Hepatocyte (in vitro differentiated cells): Measurements from ENCODE around the gene SENP1. TPM values are rescaled to one million over a fixed set of nuclear protein-coding genes. Genes with fewer than 3 reads are reported as not detected.

Source experiments
- DNase-seq: peaks from one replicate; pipeline ENCODE4 v3.0.0-alpha.2; 2016; ENCODE audit warnings: low spot score
- H2AFZ ChIP-seq: fragments of 200-600 bp; sonication (generic); 2 replicates; pipeline ENCODE4 v1.6.0; 2016; ENCODE audit warnings: antibody characterized with exemption, mild to moderate bottlenecking
- H3K27ac ChIP-seq: fragments of 200-600 bp; sonication (generic); 2 replicates; pipeline ENCODE4 v1.5.1; 2016; ENCODE audit warnings: mild to moderate bottlenecking
- H3K27me3 ChIP-seq: fragments of 200-600 bp; sonication (generic); 2 replicates; pipeline ENCODE4 v1.6.1; 2016
- H3K36me3 ChIP-seq: fragments of 200-600 bp; sonication (generic); replicated peaks from 2 replicates; pipeline ENCODE4 v1.5.1; 2016; ENCODE audit warnings: low read depth; ENCODE audit not compliant: insufficient read depth
- H3K4me1 ChIP-seq: fragments of 200-600 bp; sonication (generic); 2 replicates; pipeline ENCODE4 v1.5.1; 2016; ENCODE audit warnings: mild to moderate bottlenecking, moderate library complexity; ENCODE audit not compliant: insufficient read depth
- H3K4me2 ChIP-seq: fragments of 200-600 bp; sonication (generic); 2 replicates; pipeline ENCODE4 v1.6.0; 2016
- H3K4me3 ChIP-seq: fragments of 200-600 bp; sonication (generic); 2 replicates; pipeline ENCODE4 v1.5.1; 2016; ENCODE audit warnings: mild to moderate bottlenecking
- H3K79me2 ChIP-seq: fragments of 200-600 bp; sonication (generic); 2 replicates; pipeline ENCODE4 v1.6.0; 2017; ENCODE audit warnings: mild to moderate bottlenecking
- H3K9me2 ChIP-seq: fragments of 200-600 bp; sonication (generic); replicated peaks from 2 replicates; pipeline ENCODE4 v1.6.0; 2017; ENCODE audit warnings: mild to moderate bottlenecking; ENCODE audit not compliant: insufficient read depth
- H3K9me3 ChIP-seq: fragments of 200-600 bp; sonication (generic); 2 replicates; pipeline ENCODE4 v1.5.1; 2016; ENCODE audit warnings: low read depth, mild to moderate bottlenecking
- H4K20me1 ChIP-seq: fragments of 200-600 bp; sonication (generic); 2 replicates; pipeline ENCODE4 v1.6.0; 2016; ENCODE audit warnings: mild to moderate bottlenecking; ENCODE audit not compliant: insufficient read depth, poor library complexity, severe bottlenecking
- EZH2 ChIP-seq: fragments of 200-600 bp; sonication (generic); IDR thresholded peaks from 2 replicates; pipeline ENCODE4 v1.6.1; 2016; ENCODE audit warnings: antibody characterized with exemption, mild to moderate bottlenecking, borderline replicate concordance
- EZH2phosphoT487 ChIP-seq: fragments of 200-600 bp; sonication (generic); IDR thresholded peaks from one replicate; pipeline ENCODE4 v1.6.1; 2018; ENCODE audit warnings: antibody characterized with exemption, mild to moderate bottlenecking, low read depth, moderate library complexity; ENCODE audit not compliant: unreplicated experiment, severe bottlenecking
- WGBS: methylation state at CpG from one replicate; pipeline ENCODE4 v1.1.6; 2016; ENCODE audit warnings: low lambda C conversion rate; ENCODE audit errors: missing lambda C conversion rate; 5-methylcytosine and 5-hydroxymethylcytosine counted together
- polyA plus RNA-seq: library from polyadenylated mRNA; unstranded; fragments of >200 nt; fragmentation: Nextera tagmentation; extraction: Ambion mirVana; gene quantifications from 2 replicates; pipeline ENCODE4 v1.2.1, GENCODE V29; 2016
- total RNA-seq: library from RNA; depleted of rRNA; stranded (reverse); fragments of >200 nt; gene quantifications from 2 replicates; pipeline ENCODE4 v1.2.3, GENCODE V29; 2014
- TF ChIP-seq, protein P1 (sequence below): fragments of 200-600 bp; sonication (generic); IDR thresholded peaks from 2 replicates; pipeline ENCODE4 v1.5.1; 2016; ENCODE audit warnings: antibody characterized with exemption, mild to moderate bottlenecking; ENCODE audit not compliant: poor library complexity

SENP1 gene
- total and polyA plus RNA-seq, 2 experiments from 2014 or later = 3.9 to 16.9 TPM

DNA sequence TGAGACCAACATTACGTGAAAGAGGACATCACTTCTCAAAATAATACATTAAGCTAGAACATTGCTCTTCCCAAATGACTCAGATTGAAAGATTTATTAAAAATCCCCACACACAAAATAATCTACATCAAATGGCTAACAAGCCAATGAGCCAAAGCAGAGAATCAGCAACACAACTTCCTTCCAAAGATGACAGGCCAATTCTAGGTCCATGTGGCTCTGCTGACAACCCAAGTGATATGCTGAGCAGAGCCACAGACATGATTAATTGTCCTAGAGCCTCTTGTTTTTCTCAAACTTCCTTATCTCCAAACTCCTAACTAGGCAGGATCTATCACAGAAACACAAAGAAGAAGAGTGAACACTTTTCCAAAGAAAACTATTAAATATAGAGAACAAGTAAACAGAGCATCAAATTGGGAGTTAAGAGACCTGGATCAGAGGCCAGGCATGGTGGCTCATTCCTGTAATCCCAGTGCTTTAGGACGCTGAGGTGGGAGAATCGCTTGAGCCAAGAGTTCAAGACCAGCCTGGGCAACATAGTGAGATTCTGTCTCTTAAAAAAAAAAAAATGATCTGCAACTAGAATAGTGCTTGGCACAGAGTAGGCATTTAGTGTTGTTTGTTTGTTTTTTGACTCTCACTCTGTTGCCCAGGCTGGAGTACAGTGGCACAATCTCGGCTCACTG, 38.5 kb downstream of the SENP1 start:
- H3K79me2 ChIP-seq = no peaks in the 10 kb centered on the region
- H3K27ac ChIP-seq = no peak overlapping the region
- no peaks in the 10 kb centered on the region for H3K36me3 ChIP-seq
- WGBS = 87% methylated on average over 4 of the region's 4 CpGs
- no peak overlapping the region for H3K4me2 ChIP-seq
- no peak overlapping the region for H2AFZ ChIP-seq
- no peaks in the 10 kb centered on the region for H3K27me3 ChIP-seq
- TF ChIP-seq, protein P1, sequence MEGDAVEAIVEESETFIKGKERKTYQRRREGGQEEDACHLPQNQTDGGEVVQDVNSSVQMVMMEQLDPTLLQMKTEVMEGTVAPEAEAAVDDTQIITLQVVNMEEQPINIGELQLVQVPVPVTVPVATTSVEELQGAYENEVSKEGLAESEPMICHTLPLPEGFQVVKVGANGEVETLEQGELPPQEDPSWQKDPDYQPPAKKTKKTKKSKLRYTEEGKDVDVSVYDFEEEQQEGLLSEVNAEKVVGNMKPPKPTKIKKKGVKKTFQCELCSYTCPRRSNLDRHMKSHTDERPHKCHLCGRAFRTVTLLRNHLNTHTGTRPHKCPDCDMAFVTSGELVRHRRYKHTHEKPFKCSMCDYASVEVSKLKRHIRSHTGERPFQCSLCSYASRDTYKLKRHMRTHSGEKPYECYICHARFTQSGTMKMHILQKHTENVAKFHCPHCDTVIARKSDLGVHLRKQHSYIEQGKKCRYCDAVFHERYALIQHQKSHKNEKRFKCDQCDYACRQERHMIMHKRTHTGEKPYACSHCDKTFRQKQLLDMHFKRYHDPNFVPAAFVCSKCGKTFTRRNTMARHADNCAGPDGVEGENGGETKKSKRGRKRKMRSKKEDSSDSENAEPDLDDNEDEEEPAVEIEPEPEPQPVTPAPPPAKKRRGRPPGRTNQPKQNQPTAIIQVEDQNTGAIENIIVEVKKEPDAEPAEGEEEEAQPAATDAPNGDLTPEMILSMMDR = no peak
- no peak for TF ChIP-seq EZH2
- no peak for TF ChIP-seq EZH2phosphoT487
- H3K4me1 ChIP-seq = no peaks in the 10 kb centered on the region
- no peaks in the 10 kb centered on the region for H4K20me1 ChIP-seq
- no peak for DNase-seq
- H3K9me3 ChIP-seq = no peaks in the 10 kb centered on the region
- H3K9me2 ChIP-seq = no peaks in the 10 kb centered on the region
- no peak overlapping the region for H3K4me3 ChIP-seq

DNA sequence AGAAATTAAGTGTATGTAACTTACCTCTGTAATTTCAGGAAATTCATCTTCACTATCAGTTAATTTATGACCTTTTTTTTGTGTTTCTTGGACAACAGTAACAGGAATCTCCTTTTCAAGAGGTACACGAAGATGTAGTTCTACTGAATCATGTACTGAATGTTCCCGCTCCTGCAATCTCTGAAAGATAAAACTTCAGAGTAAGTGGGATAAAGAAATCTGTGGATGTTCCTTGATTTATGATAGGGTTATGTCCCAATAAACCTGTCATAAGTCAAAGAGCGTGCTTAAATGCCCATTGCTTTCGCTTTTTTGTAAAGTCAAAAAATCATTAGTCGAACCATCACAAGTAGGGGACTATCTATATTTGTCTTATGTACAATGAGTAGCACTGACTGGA, 40.8 kb downstream of the SENP1 start:
- Histone ChIP-seq H3K4me3 (no peak overlapping the region), H3K4me2 (no peak overlapping the region), H3K36me3 (no peaks in the 10 kb centered on the region), H3K4me1 (no peaks in the 10 kb centered on the region), H3K9me2 (no peaks in the 10 kb centered on the region), H4K20me1 (no peaks in the 10 kb centered on the region), H3K27ac (no peak overlapping the region), H3K79me2 (no peaks in the 10 kb centered on the region), H3K9me3 (no peaks in the 10 kb centered on the region), H3K27me3 (no peaks in the 10 kb centered on the region), H2AFZ (no peak overlapping the region)
- 89% methylated on average over 5 of the region's 5 CpGs for WGBS
- no peak for DNase-seq
- TF ChIP-seq EZH2 (no peak), EZH2phosphoT487 (no peak)
- TF ChIP-seq, protein P1 = no peak

DNA sequence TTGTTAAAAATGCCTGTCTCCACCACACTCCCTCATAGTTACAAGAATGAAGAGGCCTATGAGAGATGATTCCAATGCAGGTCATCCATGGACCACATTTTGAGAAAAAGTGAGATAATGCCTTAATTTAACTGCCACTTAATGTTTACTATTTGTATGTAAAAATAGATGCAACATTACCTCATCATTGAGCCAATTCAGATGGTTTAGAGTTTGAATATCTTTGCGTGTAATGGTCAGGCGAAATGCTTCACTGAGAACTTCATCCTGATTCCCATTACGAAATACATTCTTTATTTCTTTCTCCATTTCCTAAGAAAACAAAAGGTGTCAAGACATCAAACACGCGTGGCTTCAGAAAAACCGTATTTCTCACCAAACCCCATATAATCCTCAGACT, 42.3 kb downstream of the SENP1 start:
- no peak for DNase-seq
- Histone ChIP-seq H3K27me3 (no peaks in the 10 kb centered on the region), H3K4me1 (no peaks in the 10 kb centered on the region), H3K36me3 (no peaks in the 10 kb centered on the region), H3K9me3 (no peaks in the 10 kb centered on the region), H4K20me1 (no peaks in the 10 kb centered on the region), H3K27ac (no peak overlapping the region), H3K4me2 (no peak overlapping the region), H3K9me2 (no peaks in the 10 kb centered on the region), H2AFZ (no peak overlapping the region), H3K79me2 (no peaks in the 10 kb centered on the region), H3K4me3 (no peak overlapping the region)
- over 99% methylated on average over 6 of the region's 6 CpGs for WGBS
- TF ChIP-seq EZH2 (no peak), EZH2phosphoT487 (no peak)
- TF ChIP-seq, protein P1 = no peak
